Measurements from ENCODE around the gene KAZN. TPM values are rescaled to one million over a fixed set of nuclear protein-coding genes. Genes with fewer than 3 reads are reported as not detected.

KAZN gene
- total RNA-seq, 2 donors from 2014 or later: 9.8 to 12.2 TPM

GRCh38 chr1:14919289-14919688, 320.8 kb downstream of the KAZN start:
- no peak for TF ChIP-seq CTCF (IDR thresholded peaks at IDR 0.05)
- Histone ChIP-seq H3K27me3 (no peaks in the 10 kb centered on the region), H3K4me1 (no peaks in the 10 kb centered on the region), H3K4me3 (no peak overlapping the region), H3K9ac (ENCODE audit: low read depth in 2 of 2, low read length in 2 of 2) (no peak overlapping the region), H3K9me3 (no peaks in the 10 kb centered on the region), H3K27ac (no peak overlapping the region), H3K36me3 (no peaks in the 10 kb centered on the region)
- intact Hi-C loops (cut with DNase I): loop anchor here (5.0 kb wide), 1 partner anchor 108 kb away; no protein-coding TSS in a partner anchor
- DNase-seq: no peak

GRCh38 chr1:14919751-14920150, 321.3 kb downstream of the KAZN start:
- Histone ChIP-seq H3K4me3 (no peak overlapping the region), H3K9me3 (no peaks in the 10 kb centered on the region), H3K27ac (no peak overlapping the region), H3K36me3 (no peaks in the 10 kb centered on the region), H3K27me3 (peaks cover 2% of the 10 kb centered on the region), H3K4me1 (no peaks in the 10 kb centered on the region), H3K9ac (ENCODE audit: low read depth in 2 of 2, low read length in 2 of 2) (no peak overlapping the region)
- no peak for TF ChIP-seq CTCF (IDR thresholded peaks at IDR 0.05)
- intact Hi-C loops (cut with DNase I): loop anchor here (5.0 kb wide), 1 partner anchor 108 kb away; no protein-coding TSS in a partner anchor
- no peak for DNase-seq

GRCh38 chr1:14921057-14921456, 322.6 kb downstream of the KAZN start:
- H3K36me3 ChIP-seq: no peaks in the 10 kb centered on the region
- H3K4me3 ChIP-seq: no peak overlapping the region
- H3K4me1 ChIP-seq: no peaks in the 10 kb centered on the region
- H3K27ac ChIP-seq: no peak overlapping the region
- TF ChIP-seq CTCF (IDR thresholded peaks at IDR 0.05): no peak
- no peak for DNase-seq
- H3K9me3 ChIP-seq: no peaks in the 10 kb centered on the region
- H3K27me3 ChIP-seq: peaks cover 7% of the 10 kb centered on the region
- intact Hi-C loops (cut with DNase I): no loop called here
- no peak overlapping the region for H3K9ac ChIP-seq (ENCODE audit: low read depth in 2 of 2, low read length in 2 of 2)

GRCh38 chr1:14922942-14923726, 324.6 kb downstream of the KAZN start:
- peaks cover 7% of the 10 kb centered on the region for H3K27me3 ChIP-seq
- H3K4me1 ChIP-seq: no peaks in the 10 kb centered on the region
- no peak for TF ChIP-seq CTCF (IDR thresholded peaks at IDR 0.05)
- no peaks in the 10 kb centered on the region for H3K9me3 ChIP-seq
- H3K4me3 ChIP-seq: peak overlapping the region; percentile 17
- peak overlapping the region in 1 of 2 donors; percentile 35 for H3K9ac ChIP-seq (ENCODE audit: low read depth in 2 of 2, low read length in 2 of 2)
- intact Hi-C loops (cut with DNase I): no loop called here
- H3K27ac ChIP-seq: no peak overlapping the region
- no peak for DNase-seq
- no peaks in the 10 kb centered on the region for H3K36me3 ChIP-seq

- peak; percentile 57 for DNase-seq
- TF ChIP-seq CTCF (IDR thresholded peaks at IDR 0.05): no peak
- Histone ChIP-seq H3K9me3 (no peaks in the 10 kb centered on the region), H3K36me3 (no peaks in the 10 kb centered on the region), H3K9ac (ENCODE audit: low read depth in 2 of 2, low read length in 2 of 2) (peak overlapping the region in 1 of 2 donors; percentile 54), H3K4me1 (no peaks in the 10 kb centered on the region), H3K4me3 (peak overlapping the region; percentile 17), H3K27me3 (peaks cover 7% of the 10 kb centered on the region), H3K27ac (no peak overlapping the region)
- intact Hi-C loops (cut with DNase I): no loop called here
Observed at GRCh38 chr1:14923727-14924452, 325.4 kb downstream of the KAZN start.

All from colonic mucosa (tissue), 4 donors.